Uterus (tissue), 2 donors: ENCODE measurements around the gene NIPAL3.

Experiments used
- CTCF ChIP-seq, 4 experiments: fragments of 200-600 bp in 2 of 4; fragments of 450-650 bp in 2 of 4; sonication (generic) in 2 of 4; IDR thresholded peaks; one replicate each; pipeline ENCODE4 v1.5.1; 2016 to 2019; ENCODE audit warnings: antibody characterized with exemption in 4 of 4, mild to moderate bottlenecking in 2 of 4, moderate library complexity in 1 of 4
- POLR2A ChIP-seq, 2 donors: fragments of 450-650 bp; IDR thresholded peaks; one replicate each; pipeline ENCODE4 v1.6.1; 2016; ENCODE audit warnings: antibody characterized with exemption in 2 of 2, mild to moderate bottlenecking in 1 of 2, moderate library complexity in 1 of 2

- TF ChIP-seq CTCF (IDR thresholded peaks at IDR 0.05) (no peak), POLR2A (IDR thresholded peaks at IDR 0.05) (no peak)
These were observed 46.4 kb upstream of the NIPAL3 start for GRCh38 chr1:24369199-24369598.
